Panc1 (cell line): ENCODE measurements around the gene OR51F2.

Source experiments
- POLR2AphosphoS5 ChIP-seq: IDR thresholded peaks from 2 replicates; pipeline ENCODE4 v1.6.1; 2012; ENCODE audit warnings: mild to moderate bottlenecking, low read depth, low read length, moderate library complexity
- REST ChIP-seq, 2 experiments: IDR thresholded peaks; 2 replicates each; pipeline ENCODE4 v1.6.1; 2011 to 2012; ENCODE audit warnings: low read depth in 2 of 2, control low read depth in 1 of 2, low read length in 1 of 2, mild to moderate bottlenecking in 1 of 2, moderate library complexity in 1 of 2; ENCODE audit not compliant: insufficient read depth in 1 of 2
- SIN3A ChIP-seq: IDR thresholded peaks from 2 replicates; pipeline ENCODE4 v1.6.1; 2012; ENCODE audit warnings: low read depth, mild to moderate bottlenecking, low read length, moderate library complexity, borderline replicate concordance; ENCODE audit not compliant: insufficient read depth
- TCF7L2 ChIP-seq: IDR thresholded peaks from 2 replicates; pipeline ENCODE4 v1.6.1; 2011; ENCODE audit warnings: mild to moderate bottlenecking, low read depth, low read length, inconsistent platforms
- TF ChIP-seq, protein P1 (sequence below): fragments of 450-650 bp; IDR thresholded peaks from 2 replicates; pipeline ENCODE4 v1.5.1; 2017; ENCODE audit warnings: mild to moderate bottlenecking

DNA sequence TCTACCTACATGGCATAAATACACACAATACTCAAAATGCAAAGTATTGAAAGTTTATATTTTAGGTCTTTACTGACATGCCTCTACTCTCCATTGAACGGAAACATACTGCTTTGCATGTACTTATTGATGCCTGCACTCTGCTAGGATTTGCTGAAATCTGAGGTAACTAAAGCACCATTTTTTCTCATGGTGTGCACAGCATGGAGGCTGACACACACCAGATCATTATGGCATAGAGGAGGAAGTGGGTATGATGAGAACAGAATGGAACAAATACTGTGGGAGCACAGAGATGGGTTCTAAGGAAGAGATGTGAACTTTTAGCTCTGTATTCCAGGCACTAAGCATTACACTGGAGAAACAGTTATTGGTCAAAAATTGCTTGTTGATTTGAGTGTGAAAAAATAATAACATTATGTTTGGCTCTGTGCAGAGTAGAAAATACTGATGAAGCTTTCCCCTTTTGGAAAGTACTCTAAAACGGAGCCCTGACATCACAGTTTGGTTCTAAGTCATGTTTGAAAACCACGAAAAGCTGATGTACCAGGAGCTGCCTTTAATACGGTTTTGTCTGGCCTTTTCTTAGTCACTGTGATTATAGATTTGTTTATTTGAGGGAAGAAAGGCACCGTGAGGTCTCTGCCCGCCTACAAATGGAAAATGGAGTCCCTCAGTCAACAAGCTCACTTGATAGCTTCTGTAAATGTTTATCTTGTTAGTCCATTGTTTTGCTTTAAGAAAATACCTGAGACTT is 22.5 kb upstream of the OR51F2 start:
- TF ChIP-seq, protein P1, sequence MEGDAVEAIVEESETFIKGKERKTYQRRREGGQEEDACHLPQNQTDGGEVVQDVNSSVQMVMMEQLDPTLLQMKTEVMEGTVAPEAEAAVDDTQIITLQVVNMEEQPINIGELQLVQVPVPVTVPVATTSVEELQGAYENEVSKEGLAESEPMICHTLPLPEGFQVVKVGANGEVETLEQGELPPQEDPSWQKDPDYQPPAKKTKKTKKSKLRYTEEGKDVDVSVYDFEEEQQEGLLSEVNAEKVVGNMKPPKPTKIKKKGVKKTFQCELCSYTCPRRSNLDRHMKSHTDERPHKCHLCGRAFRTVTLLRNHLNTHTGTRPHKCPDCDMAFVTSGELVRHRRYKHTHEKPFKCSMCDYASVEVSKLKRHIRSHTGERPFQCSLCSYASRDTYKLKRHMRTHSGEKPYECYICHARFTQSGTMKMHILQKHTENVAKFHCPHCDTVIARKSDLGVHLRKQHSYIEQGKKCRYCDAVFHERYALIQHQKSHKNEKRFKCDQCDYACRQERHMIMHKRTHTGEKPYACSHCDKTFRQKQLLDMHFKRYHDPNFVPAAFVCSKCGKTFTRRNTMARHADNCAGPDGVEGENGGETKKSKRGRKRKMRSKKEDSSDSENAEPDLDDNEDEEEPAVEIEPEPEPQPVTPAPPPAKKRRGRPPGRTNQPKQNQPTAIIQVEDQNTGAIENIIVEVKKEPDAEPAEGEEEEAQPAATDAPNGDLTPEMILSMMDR, result no peak
- TF ChIP-seq POLR2AphosphoS5, result no peak
- TF ChIP-seq TCF7L2, result no peak
- no peak for TF ChIP-seq REST (IDR thresholded peaks at IDR 0.05; ENCODE audit: insufficient read depth in 1 of 2, low read depth in 2 of 2, low read length in 1 of 2)
- TF ChIP-seq SIN3A, result no peak
